GM18505 (cell line): ENCODE data around the gene CEMIP2.
"Not testable (repeated sequence)": the region's sequence is repeated elsewhere in the genome, so short reads cannot be mapped to it uniquely, and the experiment has no call there.

Experiments
- ATAC-seq: cut with Tn5 transposase; IDR thresholded peaks from one replicate; pipeline ENCODE4 v1.9.1; 2021; ENCODE audit not compliant: unreplicated experiment
- POLR2A ChIP-seq: IDR thresholded peaks from 4 replicates; pipeline ENCODE4 v1.6.1; 2011; ENCODE audit warnings: borderline replicate concordance; ENCODE audit not compliant: insufficient read depth, insufficient read length; ENCODE audit errors: extremely low read depth

CEMIP2 gene

DNA sequence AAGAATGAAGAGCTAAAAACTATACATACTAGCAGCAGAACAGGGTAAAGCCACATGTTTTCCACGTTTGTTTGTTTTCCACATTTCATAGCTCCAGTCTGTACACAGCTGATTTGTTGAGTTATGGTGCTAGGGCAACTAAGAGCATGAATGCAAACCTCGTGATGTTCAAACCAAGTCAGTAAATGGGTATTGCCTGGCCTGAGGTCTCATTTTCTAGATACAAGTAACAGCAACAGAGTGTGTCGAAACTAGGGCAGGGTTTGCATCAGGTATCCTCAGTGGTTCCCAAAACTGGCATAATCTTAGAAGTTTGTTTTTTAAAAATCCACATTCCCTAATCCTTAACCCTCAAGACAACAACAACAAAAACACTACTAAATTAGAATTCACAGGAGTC is 89.3 kb downstream of the CEMIP2 start:
- ATAC-seq = no peak
- TF ChIP-seq POLR2A = no peak

DNA sequence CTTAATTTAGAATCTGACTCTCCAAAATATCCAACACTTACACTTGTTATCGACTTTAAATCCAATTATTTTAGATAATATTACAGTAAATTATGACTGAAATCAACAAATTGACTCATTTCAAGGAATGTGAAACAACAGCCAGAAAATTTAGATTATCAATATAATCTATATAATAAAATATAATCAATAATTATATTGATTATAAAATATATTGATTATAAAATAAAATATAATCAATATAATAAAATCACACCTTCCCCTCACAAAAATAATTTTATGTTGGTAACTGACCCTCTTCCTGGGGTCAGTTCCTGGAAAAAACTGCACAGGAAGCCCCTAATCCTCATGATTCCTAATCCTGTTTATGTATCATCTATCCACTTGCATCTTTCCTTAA is 91.1 kb downstream of the CEMIP2 start:
- TF ChIP-seq POLR2A = no peak
- ATAC-seq = no peak

DNA sequence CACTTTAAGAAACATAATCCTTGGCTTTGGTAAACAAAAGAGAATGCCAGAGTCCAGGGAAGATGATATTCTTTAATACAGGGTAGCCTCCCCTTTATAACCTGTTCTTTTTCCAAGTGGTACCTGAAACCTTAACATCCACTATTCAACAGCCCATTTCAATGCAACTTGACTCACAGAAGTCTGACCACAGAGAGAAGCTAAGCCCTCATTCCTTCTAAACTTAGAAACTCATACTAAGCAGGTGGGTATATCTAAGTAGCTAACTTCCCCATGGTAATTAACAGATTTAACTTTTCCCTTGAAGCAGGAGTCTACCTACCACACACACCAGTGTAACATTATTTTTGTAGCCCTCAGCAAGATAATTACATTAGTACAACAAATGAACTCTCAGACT is 91.9 kb downstream of the CEMIP2 start:
- TF ChIP-seq POLR2A = no peak
- ATAC-seq = no peak

DNA sequence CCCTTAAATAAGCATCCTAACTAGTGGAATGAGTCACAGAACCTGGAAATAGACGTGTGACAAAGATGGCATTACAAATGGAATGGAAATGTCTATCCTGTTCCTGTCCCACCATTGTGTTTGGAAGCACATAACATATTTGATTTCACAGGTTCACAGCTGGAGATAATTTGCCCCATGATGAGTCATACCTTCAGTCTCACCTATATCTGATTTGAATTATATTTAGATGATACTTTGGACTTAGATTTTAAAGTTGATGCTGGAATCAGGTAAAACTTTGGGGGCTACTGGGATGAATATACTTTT is 92.5 kb downstream of the CEMIP2 start:
- ATAC-seq = no peak

GRCh38 chr9:71675105-71675856 is 93.0 kb downstream of the CEMIP2 start:
- no peak for ATAC-seq
- no peak for TF ChIP-seq POLR2A

More for the DNA sequence above, 92.5 kb downstream of the CEMIP2 start:
- TF ChIP-seq POLR2A = no peak

- TF ChIP-seq POLR2A = no peak
- ATAC-seq = no peak
These were observed 95.7 kb downstream of the CEMIP2 start for GRCh38 chr9:71672573-71672972.

DNA sequence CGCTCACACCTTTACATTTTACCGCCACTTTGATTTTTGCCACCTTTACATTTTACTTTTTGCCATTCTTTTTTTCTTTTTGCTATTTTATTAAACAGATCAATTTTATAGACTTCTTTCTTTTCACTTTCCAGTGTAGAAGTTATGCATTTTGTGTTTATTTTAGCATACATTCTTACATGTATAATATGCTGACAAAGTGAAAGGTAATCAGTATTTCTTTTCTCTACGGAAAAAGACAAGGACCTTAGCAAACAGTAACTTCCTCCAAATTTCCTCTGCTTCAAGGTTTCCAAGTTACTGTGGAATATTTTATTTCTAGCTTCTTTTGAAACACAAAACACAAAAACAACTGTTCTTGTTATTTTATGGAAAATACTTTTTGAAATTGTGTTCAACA is 97.0 kb downstream of the CEMIP2 start:
- ATAC-seq = no peak
- no peak for TF ChIP-seq POLR2A

- ATAC-seq = no peak
- no peak for TF ChIP-seq POLR2A
These were observed 98.2 kb downstream of the CEMIP2 start for GRCh38 chr9:71670121-71670520.

DNA sequence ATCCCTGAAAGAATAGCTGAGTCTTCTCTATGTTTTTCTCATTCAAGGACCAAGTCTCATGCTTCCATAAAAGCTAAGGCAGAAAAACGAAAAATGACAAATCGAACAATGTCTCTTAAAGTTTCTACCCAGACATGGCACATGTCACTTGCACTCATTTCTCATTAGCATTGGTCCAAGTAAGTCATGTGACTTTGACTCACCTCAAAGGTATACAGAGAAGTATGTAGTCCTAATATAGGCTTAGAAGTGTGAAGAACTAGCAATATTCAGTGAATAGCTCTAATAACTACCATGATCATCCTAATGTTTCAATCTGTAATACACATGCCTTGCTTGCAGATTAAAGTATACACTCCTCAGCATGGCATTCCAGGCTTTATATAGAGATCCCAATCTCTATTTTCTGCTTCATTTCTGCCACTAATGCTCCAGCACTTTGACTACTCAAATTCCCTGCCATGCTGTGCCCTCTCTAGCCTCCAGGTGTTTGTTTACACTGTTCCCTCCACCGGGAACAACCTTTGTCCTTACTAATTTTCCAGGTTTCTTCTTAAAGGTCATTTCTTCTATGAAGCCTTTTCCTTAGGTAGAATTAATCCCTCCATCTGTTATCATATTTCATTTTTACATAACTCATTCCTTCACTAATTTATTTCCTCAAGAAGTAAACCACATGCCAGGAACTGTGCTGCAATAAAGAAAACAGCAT is 98.9 kb downstream of the CEMIP2 start:
- no peak for ATAC-seq
- no peak for TF ChIP-seq POLR2A

DNA sequence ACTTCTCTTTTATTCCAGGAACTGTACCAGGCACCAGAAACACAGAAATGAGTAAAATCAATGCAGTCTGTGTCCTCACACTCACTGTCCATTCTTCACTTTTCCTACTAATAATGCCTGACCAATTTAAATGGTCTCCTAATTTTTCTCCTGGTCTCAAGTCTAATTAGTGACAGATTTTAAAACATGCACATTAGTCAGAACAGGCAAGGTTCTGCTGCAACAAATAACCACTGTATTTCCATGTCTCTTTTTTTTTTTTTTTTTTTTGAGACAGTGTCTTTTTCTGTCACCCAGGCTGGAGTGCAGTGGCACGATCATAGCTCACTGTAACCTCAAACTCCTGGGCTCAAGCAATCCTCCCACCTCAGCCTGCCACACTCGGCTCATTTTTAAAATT is 99.6 kb downstream of the CEMIP2 start:
- ATAC-seq = no peak
- no peak for TF ChIP-seq POLR2A

GRCh38 chr9:71665247-71665646 is 103.1 kb downstream of the CEMIP2 start:
- ATAC-seq = no peak
- no peak for TF ChIP-seq POLR2A

GRCh38 chr9:71664566-71664965 is 103.7 kb downstream of the CEMIP2 start:
- no peak for TF ChIP-seq POLR2A
- ATAC-seq = no peak

- TF ChIP-seq POLR2A = no peak
- no peak for ATAC-seq
These were observed 104.3 kb downstream of the CEMIP2 start for GRCh38 chr9:71663931-71664459.

GRCh38 chr9:71663216-71663615 is 105.1 kb downstream of the CEMIP2 start:
- no peak for TF ChIP-seq POLR2A
- ATAC-seq = no peak

DNA sequence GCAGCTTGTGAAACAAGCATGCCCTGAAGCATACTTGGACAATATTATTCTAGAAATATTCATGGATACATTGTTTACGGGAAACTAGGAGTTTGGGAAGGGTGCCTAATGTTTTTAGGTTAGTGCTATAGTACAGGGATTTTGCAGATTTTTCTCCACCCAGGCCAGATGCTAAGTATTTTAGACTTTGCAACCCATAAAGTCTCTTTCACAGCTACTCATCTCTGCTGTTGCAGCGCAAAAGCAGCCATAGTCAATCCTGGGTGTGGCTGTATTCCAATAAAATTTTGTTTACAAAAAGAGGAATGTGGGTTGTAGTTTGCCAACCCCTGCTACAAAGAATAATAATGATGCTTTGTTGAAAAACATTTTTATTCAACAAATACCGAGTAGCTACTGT is 106.2 kb downstream of the CEMIP2 start:
- ATAC-seq = no peak
- no peak for TF ChIP-seq POLR2A

GRCh38 chr9:71657276-71657675 is 111.0 kb downstream of the CEMIP2 start:
- ATAC-seq = not testable (repeated sequence)
